COR-L47 (cell line): Measurements from ENCODE around the gene PLCB1.
"Not testable (repeated sequence)": the region's sequence is repeated elsewhere in the genome, so short reads cannot be mapped to it uniquely, and the experiment has no call there.

Source experiments
- DNase-seq: peaks from one replicate; lab custom pipeline; 2025; lab: John Stamatoyannopoulos, UW

The PLCB1 gene

GRCh38 chr20:8335059-8335458 is 203.0 kb downstream of the PLCB1 start:
- DNase-seq, result no peak

DNA sequence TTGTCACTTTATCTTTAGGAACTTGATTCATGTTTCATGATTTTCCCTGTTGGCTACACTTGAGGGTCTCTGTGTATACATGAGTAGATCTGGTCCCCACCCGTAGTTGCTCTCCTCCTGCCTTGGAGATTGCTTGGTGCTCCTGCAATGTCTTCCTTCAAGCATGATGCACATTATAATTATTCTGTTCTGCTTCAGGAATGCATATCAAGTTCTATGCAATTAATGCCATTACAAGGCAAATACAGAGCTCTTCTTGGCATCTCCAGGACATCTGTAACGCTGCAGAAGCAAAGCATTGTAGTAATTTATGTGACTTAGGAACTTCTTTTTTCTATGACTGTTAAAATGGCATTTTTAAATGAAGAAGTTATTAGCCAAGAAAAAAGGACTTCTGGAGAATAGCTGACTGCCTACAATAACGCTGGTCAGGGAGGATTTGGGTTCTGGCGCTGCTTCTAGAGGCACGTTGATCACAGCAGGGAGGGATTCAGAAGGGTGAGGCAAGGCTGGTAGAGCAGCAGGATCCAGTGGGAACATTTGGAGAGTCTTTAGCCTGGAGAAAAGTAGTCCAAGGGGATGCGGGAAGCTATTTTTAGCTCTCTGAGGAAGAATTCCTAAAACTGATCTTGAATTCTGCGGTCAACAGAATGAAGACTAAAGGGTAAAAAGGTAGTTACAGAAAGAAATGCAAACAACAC is 203.6 kb downstream of the PLCB1 start:
- no peak for DNase-seq

- DNase-seq, result no peak
Observed at GRCh38 chr20:8339349-8339748, 207.3 kb downstream of the PLCB1 start.

DNA sequence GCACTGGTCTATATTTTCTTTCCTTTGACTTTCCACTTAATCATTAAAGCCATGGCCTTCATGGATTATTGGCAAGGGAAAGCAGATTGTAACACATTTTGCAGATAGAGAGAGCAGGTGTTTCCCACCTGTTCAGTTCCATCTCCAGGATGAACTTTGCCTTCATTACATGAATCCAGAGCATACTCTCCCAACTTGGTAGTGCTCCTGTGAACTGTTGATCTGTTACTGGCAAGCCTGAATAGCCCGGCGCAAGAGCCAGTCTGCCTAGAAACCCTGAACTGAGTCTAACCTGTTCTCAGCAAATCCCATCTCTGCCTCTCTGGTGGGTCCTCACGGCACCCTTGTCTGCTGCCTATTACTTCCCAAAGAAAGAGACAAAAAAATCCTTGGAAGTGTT is 210.3 kb downstream of the PLCB1 start:
- no peak for DNase-seq

DNA sequence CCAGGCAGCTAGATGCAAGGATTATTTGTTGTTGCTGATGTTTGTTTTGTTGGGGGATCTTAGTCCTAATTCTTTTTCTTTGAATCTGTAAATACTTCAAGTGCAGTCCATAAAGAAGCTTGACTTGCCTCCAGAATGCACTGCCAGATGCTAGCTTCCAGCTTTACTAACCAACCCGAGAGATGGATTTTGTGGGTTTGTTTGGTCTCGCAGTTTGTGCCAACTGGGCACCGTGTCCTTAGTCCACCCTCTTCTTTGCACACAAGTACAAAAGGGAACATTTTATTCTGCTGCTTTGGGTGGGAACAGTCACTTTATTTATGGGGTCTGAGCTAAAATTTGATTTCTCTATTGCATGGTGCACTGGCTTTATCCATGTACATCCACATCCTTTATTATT is 212.0 kb downstream of the PLCB1 start:
- no peak for DNase-seq

GRCh38 chr20:8344631-8345030 is 212.6 kb downstream of the PLCB1 start:
- DNase-seq, result no peak

DNA sequence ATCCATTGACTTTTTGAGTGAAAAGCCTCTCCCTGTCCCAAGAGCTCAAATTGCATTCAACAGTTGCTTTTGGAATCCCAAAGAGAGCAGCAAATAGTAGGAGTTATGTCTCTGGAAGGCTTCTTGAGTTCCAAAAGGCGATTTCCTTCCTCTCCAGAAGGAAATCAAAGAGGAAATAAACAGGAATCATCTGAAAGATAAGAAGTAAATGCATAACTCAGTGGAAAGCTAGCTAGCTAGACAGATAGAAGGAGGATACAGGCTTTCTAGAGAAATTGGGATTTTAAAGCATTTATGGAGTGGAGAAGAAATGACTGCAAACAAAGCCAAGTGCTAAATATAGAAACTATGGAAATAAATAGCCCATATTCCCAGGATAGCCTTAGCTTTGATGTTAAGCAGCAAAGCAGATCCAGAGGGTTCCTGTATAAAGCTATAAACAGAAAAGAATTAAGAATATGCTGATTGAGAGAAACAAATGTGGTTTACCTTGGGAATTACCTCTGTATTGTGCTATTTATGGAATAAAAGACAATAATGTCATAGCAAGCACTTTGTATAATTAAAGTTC is 214.7 kb downstream of the PLCB1 start:
- no peak for DNase-seq

- DNase-seq, result not testable (repeated sequence)
Observed at GRCh38 chr20:8350225-8350624, 218.2 kb downstream of the PLCB1 start.

- no peak for DNase-seq
Observed at GRCh38 chr20:8352486-8352885, 220.4 kb downstream of the PLCB1 start.

DNA sequence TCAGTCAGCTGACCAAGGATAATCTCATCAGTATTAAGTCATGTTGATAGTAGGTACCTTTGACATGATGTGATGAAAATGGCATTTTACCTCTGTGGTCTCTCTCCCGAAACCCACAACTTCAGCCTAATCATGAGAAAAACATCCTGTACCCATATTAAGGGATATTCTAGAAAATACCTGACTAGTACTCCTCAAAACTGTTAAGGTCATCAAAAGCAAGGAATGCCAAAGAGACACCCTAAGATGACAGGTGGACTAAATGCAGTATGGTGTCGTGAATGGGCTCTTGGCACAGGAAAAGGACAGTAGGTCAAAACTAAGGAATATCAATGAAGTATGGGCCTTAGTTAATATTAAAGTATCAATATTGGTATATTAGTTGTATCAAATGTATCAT is 221.4 kb downstream of the PLCB1 start:
- DNase-seq, result no peak

GRCh38 chr20:8355453-8355852 is 223.4 kb downstream of the PLCB1 start:
- DNase-seq, result no peak

GRCh38 chr20:8356806-8357205 is 224.7 kb downstream of the PLCB1 start:
- DNase-seq, result no peak

GRCh38 chr20:8357703-8358102 is 225.6 kb downstream of the PLCB1 start:
- no peak for DNase-seq

DNA sequence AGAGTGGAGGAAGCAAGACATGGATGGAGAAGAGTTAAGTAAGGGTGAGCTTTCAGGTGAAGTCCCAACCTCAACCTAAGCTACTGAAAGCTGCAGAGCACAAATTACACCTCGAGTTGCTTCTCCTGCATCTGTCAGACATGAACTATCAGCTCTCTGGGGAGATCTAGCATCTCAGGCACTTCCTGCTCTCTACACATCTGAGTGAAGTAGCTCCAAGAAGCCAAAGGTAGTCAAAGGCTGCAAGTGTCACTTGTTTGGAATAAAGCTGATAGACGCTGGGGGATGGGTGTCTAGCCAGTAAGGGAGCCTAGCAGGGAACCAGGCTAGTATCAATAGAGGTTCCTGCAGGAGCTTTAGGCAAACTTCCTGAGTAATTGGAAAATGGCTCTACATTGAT is 228.0 kb downstream of the PLCB1 start:
- no peak for DNase-seq

DNA sequence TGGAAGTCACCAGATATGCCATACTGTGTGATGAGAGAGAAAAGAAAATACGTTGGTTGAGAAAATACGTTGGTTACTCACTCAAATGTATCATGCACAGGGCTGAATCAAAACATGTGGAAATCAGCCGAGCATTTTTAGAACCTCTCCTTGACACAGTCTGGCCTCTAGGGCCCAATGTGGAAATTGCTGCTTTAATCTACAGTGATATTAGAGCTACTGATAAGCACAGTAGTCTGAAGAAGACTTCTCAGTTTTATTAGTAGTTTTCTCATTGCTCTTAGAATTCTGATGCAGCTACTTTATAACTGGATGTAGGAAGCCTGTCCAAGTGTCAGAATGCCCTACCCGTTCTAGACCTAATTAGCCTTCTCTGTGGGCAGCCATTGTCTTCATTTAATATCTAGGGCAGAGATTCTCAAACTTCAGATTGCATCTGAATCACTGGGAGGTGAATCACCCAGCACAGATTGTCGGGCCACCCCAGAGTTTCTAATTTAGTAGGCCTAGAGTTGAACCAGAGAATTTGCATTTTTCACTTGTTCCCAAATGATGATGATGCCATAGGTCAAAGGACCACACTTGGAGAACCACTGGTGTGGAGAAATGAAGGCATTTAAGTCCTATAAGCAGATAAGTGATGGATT is 229.1 kb downstream of the PLCB1 start:
- no peak for DNase-seq

GRCh38 chr20:8361779-8362178 is 229.7 kb downstream of the PLCB1 start:
- DNase-seq, result no peak

DNA sequence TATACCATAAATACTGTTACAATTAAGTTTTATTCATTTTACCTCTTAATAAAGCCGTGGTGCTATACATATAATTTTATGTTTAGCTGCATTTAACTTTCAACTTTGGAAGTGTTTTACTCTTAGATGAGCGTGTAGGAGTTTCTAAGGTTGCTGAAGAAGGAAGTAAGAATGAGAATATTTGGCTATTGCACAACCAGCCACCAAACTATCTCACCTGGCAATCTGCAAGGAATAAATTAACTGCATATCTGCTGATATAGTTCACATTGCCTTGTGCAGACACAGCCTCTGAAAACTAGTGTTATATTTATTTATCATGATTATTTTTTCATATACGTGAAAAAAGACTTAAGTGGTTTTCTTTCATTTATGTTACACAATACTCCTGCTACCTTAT is 230.4 kb downstream of the PLCB1 start:
- DNase-seq, result no peak

DNA sequence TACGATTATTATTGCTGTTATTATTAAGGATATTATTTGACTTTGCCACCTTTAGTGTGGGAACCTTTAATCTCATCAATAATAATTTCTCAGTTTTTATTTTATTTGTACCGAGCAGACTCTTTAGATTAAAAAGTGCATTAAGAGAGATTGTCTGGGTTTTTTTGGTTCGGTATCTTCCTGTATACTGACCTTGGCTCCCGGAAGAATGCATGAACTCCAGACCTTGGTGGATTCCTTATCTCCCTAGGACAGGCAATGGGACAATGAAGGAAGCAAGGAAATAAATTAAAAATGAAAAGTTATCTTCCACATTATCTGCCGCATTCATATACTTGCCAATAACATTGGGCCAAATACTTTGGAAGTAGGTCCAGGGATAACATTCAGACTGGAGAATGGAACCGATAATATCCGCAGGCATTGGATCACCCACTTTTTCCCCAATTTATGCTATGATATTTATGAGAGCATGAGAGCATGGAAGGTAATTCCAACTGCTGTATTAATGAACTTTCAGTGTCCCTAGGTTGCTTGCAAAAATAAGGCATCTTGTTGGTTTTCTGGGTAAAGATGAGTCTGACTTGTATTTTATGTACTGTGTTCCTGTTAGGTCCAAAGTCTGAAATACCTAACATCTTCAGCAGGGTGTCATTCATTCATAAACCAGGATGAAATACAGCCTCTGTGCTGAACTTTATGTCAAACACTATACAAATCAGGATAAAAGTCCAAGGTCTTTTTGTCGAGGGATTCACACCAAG is 232.1 kb downstream of the PLCB1 start:
- no peak for DNase-seq

DNA sequence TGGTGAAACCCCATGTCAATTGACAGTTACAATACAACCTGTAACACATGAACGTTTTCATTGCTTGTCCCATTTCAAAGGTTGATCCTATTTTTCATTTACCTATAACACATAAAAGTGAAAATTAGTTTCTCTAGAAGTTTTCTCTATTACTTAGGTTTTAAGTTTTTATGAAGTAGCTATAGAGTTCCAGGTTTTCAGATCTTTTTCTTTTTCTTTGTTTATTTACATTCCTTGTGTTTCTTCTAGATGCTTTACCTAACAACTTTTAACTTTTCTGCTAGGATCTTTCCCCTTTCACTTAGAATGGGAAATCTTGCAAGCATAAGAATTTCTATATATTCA is 232.6 kb downstream of the PLCB1 start:
- DNase-seq, result no peak

GRCh38 chr20:8365634-8366033 is 233.6 kb downstream of the PLCB1 start:
- DNase-seq, result no peak

DNA sequence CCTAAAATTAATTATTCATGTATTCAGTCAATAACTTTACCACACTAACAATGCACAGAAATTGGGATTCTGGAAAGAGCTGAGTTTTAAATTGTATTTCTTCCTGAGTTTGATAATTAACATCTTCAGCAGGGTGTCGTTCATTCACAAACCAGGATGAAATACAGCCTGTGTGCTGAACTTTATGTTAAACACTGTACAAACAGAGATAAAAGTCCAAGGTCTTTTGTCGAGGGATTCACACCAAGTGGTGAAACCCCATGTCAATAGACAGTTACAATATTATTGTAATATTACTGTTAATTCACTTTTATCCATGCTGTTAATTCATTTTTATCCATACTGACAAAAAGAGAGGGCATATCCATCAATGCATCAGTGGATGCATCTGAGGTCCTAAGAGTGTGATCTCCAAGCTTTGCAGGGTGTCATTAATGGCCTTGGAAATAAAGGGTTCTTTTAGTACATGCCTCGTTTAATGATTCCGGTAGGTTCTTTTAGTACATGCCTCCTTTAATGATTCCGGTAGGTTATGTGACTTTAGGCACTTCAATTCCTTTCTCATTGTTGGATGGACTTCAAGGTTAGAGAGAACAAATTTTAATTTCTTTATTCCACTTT is 234.3 kb downstream of the PLCB1 start:
- DNase-seq, result no peak

DNA sequence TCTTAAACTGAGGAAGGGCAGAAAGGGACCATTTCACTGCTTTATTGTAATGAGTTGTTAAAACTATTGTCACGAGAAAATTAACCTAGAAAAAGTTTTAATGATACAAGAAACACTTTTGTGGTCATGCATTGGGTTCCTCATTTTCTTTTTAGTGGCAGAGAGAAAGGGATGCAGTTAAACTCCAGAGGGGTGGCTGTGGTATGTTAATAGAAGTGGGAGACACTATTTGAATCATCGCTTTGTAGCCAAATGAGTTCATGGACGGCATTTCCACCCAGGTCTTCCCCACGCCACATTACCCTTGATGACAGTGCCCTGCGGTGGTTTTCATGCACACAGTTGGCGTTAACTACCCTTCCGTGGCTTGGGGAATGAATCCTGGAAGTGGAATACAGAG is 235.6 kb downstream of the PLCB1 start:
- no peak for DNase-seq

DNA sequence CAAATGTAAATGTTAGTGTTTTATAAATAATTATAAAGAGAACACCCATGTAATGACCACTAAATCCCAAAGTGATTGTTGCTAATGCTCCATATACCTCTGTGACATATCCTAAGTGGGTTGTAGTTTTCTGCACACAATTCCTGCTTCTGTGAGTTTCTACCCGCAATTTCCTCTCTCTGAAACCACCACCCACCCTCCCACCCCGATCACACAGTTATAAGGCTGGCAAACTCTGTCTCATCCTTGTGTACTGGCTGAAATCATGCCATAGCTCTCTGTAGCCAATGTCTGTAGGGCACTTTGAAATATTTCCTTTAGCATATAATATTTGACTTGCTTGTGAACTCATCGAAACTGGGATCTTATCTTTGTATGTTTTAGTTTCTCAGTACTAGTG is 236.6 kb downstream of the PLCB1 start:
- DNase-seq, result no peak
